Loucy (cell line): ENCODE results near the gene ATP6V0D1.

Experiments used
- CTCF ChIP-seq: fragments of 200-600 bp; sonication (generic); conservative IDR thresholded peaks from 2 replicates; pipeline ENCODE4 v1.5.1; 2014; ENCODE audit warnings: mild to moderate bottlenecking, antibody characterized with exemption, low read length
- EZH2phosphoT487 ChIP-seq: fragments of 200-600 bp; IDR thresholded peaks from 2 replicates; pipeline ENCODE4 v1.6.1; 2018; ENCODE audit warnings: antibody characterized with exemption, mild to moderate bottlenecking, moderate library complexity, borderline replicate concordance

- TF ChIP-seq CTCF (no peak), EZH2phosphoT487 (no peak)
Measured at GRCh38 chr16:67517155-67517445, 36.1 kb upstream of the ATP6V0D1 start.
